ENCODE results near the gene RUFY4.

DNA sequence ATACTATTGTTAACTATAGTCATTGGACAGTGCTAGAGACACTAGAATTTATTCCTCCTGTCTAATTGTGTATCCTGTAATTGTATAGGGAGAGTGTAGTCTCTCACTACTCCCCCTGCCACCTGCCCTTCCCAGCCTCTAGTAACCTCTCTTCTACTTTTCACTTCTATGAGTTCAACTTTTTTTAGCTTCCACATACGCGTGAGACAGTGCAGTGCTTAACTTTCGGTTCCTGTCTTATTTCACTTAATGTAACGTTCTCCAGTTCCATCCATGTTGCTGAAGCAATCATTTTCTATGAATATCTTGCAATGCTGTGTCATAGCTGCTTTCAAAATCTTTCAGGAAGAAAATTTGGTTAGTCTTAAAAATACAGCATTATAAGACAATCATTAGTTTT, 22.8 kb upstream of the RUFY4 start:
- no peak for TF ChIP-seq CTCF (IDR thresholded peaks at IDR 0.05)
- no peak for TF ChIP-seq POLR2A (IDR thresholded peaks at IDR 0.05)
